ENCODE measurements around the gene RFX2.
"Not testable (repeated sequence)": the region's sequence is repeated elsewhere in the genome, so short reads cannot be mapped to it uniquely, and the experiment has no call there.

The RFX2 gene

GRCh38 chr19:5966941-5967340, 143.4 kb downstream of the RFX2 start:
- no peak for DNase-seq

DNA sequence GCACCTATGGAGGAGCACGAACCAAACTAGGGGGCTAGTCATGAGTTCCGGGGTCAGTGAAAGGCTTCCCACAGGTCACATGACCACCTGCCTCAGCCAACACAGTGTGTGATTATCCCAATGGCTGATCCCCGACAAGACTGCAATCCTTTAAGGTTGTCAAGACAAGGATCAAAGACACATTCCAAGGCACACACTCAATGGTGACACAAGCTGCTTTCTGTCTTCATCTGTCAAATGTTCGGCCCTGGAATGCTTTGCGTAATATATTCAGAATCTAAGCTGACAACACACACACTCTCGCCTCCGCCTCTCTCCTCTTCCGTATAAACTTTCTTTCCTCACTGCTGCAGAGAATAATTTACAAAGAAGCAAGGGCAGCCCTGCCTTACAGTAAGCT, 144.1 kb downstream of the RFX2 start:
- DNase-seq: no peak

- no peak for DNase-seq
Measured at GRCh38 chr19:5964816-5965565, 145.3 kb downstream of the RFX2 start.

DNA sequence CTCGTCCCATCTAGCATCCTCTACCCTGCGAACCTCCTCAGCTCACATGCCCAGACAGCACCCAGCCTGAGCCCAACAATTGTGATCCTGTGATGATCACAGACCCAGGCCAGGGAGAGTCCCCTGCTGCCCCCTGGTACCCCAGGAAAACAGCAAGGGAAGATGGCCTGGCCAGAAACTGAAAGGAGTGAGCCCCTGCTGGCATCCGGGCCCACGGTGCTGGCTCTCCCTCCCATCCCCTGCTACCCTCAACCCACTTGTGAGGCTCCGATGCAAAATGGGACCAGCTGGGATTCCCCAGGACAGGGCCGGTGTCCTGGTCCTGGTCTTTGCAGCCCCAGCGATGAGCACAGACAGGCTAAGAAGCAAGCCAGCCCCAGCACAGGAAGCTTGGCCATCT, 146.4 kb downstream of the RFX2 start:
- no peak for DNase-seq

DNA sequence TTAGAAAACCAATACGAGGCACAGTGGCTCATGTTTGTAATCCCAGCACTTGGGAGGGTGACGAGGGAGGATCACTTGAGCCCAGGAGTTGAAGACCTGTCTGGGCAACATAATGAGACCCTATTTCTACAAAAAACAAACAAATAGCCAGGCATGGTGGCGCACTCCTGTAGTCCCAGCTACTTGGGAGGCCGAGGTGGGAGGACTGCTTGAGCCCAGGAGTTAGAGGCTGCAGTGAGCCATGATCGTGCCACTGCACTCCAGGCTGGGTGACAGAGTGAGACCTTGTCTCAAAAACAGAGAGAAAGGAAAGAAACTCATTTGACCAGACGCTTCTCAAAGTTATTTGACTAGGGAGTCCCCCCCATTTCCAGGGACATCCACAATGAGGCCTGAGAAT, 147.0 kb downstream of the RFX2 start:
- not testable (repeated sequence) for DNase-seq

DNA sequence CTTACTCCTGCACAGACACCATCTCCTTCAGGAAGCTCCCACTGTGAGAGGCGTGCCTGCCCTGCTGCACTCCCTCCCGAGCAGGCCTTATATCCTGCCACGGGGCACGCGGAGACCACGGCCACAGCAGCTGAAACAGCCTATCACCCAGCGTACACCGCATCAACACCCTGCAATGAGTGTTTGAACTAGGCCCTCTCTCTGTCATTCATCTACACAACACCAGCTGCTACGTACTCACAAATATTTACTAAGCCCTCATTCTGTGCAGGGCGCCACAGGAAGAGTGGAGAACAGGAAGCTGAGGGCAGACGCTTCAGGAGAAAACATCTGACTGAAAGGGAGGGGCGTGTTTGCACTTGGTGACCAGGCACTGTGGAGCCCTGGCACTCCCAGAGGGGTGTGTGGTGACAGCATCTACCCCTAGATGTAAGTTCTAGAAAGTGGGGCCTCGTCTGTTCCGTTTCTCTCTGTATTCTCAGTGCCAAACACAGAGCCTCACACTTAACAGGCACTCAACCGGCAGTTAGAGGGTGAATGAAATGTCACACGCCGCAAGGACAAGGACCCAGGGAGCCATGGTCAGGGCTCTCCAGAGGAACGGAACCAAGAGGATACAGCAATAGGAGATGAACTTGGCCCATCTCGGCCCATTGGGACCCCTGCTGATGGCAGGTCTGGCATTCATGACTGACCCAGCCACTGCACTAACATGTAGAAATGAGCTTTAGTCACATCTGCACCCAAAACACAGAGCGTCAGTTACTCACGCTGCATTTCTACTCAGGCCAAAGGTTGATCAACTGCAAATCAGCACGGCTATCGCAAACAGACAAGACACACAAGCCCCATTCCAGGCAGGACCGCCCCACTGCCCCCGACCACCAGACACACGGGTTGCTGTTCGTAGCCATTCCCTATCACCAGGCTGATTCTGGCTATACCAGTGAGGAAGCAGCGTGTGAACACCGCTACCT, 148.0 kb downstream of the RFX2 start:
- DNase-seq: peak in 2 of 4 experiments; percentile 75 to 78

GRCh38 chr19:5961641-5961968, 148.7 kb downstream of the RFX2 start:
- not testable (repeated sequence) for DNase-seq

- DNase-seq: no peak
Measured at GRCh38 chr19:5960005-5961001, 150.0 kb downstream of the RFX2 start.

DNA sequence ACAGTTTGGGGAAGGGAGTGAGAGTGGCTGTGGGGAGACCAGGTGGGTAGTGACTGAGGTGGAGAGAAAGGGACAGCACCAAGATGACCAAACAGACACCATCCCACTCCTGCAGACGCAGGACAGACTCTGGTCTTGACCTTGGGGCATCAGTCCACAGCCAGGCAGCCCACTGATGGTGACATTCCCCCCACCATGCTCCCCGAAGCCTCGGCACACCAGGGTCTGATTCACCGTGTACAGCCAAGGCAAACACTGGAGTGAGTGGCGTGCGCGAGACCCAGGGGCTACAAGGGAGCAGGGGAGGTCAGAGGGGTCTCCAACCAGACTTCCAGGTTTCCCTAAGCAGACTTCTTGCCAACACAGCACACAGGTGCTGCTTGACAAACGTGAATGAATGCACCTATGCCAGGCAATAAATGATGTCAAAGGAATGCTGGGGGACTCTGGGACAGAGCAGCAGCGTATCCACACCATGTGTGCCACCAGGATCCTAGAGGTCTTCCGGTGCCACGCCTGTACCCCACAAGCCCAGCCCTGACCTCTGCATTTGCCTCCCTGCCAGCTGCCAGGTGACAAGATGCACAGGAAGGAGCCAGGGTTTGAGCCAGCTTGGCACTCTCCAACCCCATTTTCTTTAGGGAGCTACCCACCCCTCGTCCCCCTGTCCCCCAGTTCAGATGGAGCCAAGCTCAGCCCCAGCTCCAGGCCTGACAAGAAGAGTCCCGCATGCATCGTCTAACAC, 150.9 kb downstream of the RFX2 start:
- DNase-seq: no peak

DNA sequence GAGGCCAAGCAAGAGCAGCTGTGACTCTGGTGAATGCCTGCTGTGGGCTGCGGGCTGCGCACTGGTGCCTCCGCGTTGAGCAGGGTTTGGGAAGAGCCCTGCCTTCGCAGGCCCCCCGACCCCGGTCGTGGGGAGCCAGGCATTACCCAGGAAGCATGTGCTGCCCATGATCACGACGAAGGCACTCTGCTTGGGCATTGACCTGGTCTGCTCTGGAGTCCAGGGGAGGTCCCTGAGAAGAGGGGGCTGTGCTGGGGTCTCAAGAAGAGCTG, 151.5 kb downstream of the RFX2 start:
- no peak for DNase-seq

DNA sequence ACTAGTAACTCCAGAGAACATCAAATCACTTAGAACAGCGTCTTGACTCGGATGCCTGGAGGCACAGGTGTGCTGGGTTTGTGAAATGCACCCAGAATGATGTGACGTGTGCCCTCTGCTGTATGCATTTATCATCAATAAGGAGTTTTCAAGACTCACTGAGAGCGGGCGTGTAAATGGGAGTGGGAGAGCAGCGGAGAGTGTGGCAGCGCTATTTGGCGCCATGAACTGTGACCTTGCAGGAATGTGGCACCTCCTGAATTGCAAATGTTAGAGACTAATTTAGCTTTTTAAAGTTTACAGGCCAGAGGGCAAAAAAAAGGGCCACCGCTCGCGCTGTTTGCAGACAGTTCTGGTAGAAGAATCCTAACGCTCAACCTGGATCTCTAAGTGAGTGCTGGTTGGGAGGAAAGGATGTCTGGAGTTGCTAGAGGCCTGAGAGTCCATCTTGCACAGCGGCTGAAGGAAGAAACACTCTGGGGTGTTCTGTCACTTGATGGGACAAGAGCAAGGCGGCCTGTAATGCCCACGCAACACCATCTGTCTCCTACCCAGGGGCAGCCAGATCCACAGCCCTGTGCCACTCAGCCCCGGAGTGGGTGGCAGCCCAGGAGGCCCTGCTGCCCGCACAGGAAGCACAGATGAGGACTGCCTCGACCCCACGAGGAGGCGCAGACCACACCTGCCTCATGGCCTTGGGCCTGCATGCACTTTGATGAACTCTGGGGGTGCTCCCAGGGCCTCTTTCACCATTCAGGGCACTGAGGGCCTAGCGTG, 152.0 kb downstream of the RFX2 start:
- DNase-seq: no peak

- DNase-seq: no peak
Measured at GRCh38 chr19:5957170-5957569, 153.1 kb downstream of the RFX2 start.

DNA sequence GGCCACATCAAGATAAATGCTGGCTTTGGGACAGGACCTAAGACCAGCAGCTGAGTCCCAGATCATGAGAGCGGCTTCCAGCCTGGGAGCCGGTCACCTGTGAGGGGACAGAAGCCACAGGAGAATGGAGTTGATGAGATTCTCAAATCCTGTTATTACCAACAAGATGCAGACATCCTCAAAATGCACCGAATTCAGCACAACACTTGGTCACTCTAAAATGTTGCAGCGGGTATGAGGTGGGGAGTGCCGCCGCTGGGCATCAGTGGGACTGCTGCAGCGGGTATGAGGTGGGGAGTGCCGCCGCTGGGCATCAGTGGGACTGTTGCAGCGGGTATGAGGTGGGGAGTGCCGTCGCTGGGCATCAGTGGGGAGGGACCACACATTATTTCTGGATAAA, 153.6 kb downstream of the RFX2 start:
- no peak for DNase-seq

DNA sequence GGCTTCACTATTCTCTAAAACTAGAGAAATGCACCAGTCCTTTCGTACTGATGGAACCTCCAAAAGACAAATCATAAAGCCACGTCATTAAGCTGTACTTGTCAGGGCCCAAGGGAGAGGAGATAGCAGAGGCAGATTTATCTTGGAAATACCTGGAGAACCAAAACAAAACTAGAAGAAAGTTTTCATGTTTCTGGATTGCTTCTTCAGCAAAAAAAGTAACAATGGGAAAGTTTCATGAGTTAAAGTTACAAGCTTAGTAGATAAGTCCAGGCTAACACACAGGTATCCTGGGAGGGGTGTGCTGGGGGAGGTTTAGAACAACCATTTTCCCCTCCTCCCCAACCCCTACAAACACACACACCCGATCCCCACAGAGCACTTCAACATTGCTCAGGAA, 154.0 kb downstream of the RFX2 start:
- DNase-seq: no peak

- no peak for DNase-seq
Measured at GRCh38 chr19:5955636-5955935, 154.7 kb downstream of the RFX2 start.

GRCh38 chr19:5954293-5954692, 156.0 kb downstream of the RFX2 start:
- no peak for DNase-seq

GRCh38 chr19:5953680-5954213, 156.6 kb downstream of the RFX2 start:
- DNase-seq: peak in 1 of 4 experiments; percentile 10

DNA sequence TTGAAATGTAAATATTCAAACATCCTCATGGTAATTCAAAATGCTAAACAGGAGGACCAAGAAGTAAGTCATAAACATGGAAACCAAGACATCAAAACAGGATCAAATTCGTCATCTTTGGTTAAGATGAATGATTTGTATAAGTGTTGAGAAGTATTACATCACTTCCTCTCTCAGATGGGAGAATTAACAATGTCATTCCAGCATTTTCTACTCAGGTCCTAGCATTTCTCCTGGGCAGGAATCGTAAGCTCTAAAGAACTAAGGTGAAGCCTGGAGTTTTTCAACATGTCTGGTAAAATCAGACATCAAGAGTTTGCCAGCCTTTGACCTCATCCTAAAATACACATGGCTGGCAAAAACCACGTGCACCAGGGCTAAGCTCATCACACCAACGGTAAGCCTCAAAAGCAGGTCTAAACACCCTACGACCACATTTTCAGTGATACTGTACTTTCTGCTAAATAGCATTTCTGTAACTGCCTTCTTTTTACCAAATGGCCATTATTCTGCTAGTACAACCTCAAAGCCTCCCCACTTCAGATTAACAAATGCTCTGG, 157.2 kb downstream of the RFX2 start:
- no peak for DNase-seq

- no peak for DNase-seq
Measured at GRCh38 chr19:5952193-5953029, 157.9 kb downstream of the RFX2 start.

DNA sequence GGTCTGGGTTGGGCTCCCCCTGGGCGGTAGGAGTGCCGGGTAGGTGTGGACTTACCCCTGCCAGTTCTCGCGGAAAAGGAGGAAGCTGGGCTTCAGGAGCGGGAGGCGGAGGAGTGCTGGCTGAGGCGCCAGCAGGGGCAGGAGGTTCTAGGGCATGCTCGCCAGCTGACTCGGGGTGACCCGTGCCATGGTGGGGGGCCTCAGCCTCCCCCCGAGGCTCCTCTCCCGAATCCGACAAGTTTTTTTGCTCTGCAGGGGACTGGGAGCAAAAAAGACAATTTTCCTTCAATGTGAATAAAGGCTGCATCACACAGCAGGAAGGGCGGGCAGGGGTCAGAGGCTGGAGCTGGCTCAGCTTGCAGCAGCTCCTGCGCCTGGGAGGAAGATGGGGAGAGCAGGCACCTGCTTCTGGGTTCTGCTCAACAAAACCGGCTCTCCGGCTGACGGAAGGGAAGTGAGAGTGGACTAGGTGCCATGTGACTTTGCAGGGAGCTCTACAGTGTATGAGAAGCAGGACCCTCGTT, 158.9 kb downstream of the RFX2 start:
- no peak for DNase-seq
